ENCODE results near the gene SPDEF. TPM values are rescaled to one million over a fixed set of nuclear protein-coding genes. Genes with fewer than 3 reads are reported as not detected.

The SPDEF gene
- total RNA-seq, 1 donor from 2014 or later: 1.6 TPM

DNA sequence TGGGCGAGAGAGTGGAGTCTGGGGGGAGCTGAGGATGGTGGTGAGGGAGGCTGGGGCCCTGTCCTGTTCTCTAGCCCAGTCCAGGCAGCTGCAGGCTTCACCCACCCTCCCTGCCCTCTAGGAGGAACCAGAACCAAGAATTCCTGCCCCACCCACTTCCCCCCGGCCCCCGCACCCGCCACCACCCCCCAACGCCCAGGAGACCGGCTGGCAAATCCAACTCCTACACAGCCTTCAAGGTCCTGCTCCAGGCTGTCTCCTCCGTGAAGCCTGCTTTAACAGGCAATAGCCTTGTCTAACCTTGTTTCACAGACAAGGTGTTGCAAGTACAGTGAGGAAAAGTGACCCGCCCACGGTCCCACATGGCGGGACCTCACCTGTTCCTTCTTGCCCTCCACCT lies 2.4 kb downstream of the SPDEF start:
- H3K4me1 Mint-ChIP-seq (ENCODE audit: unreplicated experiment): peaks cover 16% of the 10 kb centered on the region
- H3K27ac Mint-ChIP-seq: peak overlapping the region; percentile 16
- no peaks in the 10 kb centered on the region for H3K9me3 Mint-ChIP-seq
- H3K4me3 Mint-ChIP-seq: peak overlapping the region; percentile 53
- peaks cover 6% of the 10 kb centered on the region for H3K27me3 Mint-ChIP-seq
- TF ChIP-seq, protein P1, sequence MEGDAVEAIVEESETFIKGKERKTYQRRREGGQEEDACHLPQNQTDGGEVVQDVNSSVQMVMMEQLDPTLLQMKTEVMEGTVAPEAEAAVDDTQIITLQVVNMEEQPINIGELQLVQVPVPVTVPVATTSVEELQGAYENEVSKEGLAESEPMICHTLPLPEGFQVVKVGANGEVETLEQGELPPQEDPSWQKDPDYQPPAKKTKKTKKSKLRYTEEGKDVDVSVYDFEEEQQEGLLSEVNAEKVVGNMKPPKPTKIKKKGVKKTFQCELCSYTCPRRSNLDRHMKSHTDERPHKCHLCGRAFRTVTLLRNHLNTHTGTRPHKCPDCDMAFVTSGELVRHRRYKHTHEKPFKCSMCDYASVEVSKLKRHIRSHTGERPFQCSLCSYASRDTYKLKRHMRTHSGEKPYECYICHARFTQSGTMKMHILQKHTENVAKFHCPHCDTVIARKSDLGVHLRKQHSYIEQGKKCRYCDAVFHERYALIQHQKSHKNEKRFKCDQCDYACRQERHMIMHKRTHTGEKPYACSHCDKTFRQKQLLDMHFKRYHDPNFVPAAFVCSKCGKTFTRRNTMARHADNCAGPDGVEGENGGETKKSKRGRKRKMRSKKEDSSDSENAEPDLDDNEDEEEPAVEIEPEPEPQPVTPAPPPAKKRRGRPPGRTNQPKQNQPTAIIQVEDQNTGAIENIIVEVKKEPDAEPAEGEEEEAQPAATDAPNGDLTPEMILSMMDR (conservative IDR thresholded peaks at IDR 0.05): no peak
- no peak for DNase-seq (ENCODE audit: extremely low spot score, unreplicated experiment)
- H3K36me3 Mint-ChIP-seq: no peaks in the 10 kb centered on the region

DNA sequence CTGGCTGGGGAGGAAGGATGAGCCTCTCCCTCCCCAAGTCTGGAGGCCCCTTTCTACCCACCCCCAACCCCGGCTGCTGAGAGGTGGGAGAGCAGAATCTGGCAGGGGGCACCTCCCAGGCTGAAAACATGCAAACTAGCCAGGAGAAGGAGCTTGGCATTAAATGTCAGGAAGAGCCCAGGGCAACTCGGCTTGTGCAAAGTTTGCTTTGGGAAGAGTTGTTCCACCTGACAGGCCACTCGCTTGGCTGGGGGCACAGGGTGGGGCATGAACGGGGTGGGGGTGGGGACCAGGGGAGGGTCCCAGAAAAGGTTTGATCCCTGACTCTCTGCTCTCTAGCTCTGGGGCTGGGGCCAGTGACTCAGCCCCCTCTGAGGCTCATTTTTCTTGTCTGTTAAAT lies 3.0 kb downstream of the SPDEF start:
- no peaks in the 10 kb centered on the region for H3K9me3 Mint-ChIP-seq
- H3K27me3 Mint-ChIP-seq: peaks cover 6% of the 10 kb centered on the region
- no peak overlapping the region for H3K4me3 Mint-ChIP-seq
- no peak for DNase-seq (ENCODE audit: extremely low spot score, unreplicated experiment)
- TF ChIP-seq, protein P1 (conservative IDR thresholded peaks at IDR 0.05): no peak
- H3K27ac Mint-ChIP-seq: peak overlapping the region; percentile 16
- no peaks in the 10 kb centered on the region for H3K36me3 Mint-ChIP-seq
- peaks cover 16% of the 10 kb centered on the region for H3K4me1 Mint-ChIP-seq (ENCODE audit: unreplicated experiment)

GRCh38 chr6:34552620-34553019 lies 3.5 kb downstream of the SPDEF start:
- Mint-ChIP-seq H3K4me3 (peak overlapping the region; percentile 36), H3K9me3 (no peaks in the 10 kb centered on the region), H3K36me3 (no peaks in the 10 kb centered on the region), H3K27me3 (peaks cover 6% of the 10 kb centered on the region), H3K27ac (no peak overlapping the region), H3K4me1 (ENCODE audit: unreplicated experiment) (peaks cover 16% of the 10 kb centered on the region)
- no peak for DNase-seq (ENCODE audit: extremely low spot score, unreplicated experiment)
- TF ChIP-seq, protein P1 (conservative IDR thresholded peaks at IDR 0.05): no peak

DNA sequence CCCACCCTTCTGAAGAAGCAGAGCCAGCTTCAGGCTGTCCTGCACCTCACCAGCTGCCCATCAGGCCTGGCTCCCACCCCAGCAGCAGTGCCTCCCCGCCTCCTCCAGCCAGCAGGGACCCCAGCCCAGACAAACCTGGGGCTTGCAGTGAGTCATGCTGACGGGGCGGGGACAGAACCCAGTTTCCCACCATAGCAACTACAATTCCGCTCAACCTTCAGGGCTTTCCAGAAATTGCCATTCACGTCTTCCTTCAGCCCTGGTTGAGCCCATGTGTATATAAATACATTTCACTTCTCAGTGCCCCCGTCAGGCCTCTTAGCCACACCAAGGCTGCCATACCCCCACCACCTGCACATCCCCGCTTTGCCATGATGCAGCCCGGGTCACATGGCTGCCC lies 4.4 kb downstream of the SPDEF start:
- Mint-ChIP-seq H3K27me3 (peaks cover 6% of the 10 kb centered on the region), H3K27ac (no peak overlapping the region), H3K36me3 (no peaks in the 10 kb centered on the region), H3K4me3 (no peak overlapping the region), H3K9me3 (no peaks in the 10 kb centered on the region), H3K4me1 (ENCODE audit: unreplicated experiment) (peaks cover 16% of the 10 kb centered on the region)
- TF ChIP-seq, protein P1 (conservative IDR thresholded peaks at IDR 0.05): no peak
- DNase-seq (ENCODE audit: extremely low spot score, unreplicated experiment): no peak

DNA sequence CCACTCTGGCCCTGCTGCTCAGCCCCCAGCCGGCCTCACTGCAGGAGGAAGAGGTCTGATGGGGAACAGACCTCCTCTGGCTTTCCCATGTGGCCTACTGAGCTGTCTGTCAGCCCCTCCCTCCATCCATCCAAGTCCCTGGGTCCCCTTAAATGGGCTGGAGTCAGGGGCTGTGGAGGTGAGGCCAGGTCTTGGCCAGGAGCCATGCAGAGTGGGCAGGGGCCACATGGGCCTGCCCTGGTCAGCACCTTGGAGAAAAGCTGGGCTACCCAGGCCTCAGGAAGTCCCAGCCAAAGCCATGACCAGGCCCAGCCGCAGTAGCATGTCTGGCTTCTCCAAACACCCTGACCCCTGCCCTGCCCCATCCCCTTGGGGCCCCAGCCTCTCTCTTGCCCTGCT lies 6.3 kb downstream of the SPDEF start:
- Mint-ChIP-seq H3K36me3 (no peaks in the 10 kb centered on the region), H3K27me3 (peaks cover 6% of the 10 kb centered on the region), H3K27ac (peak overlapping the region; percentile 34), H3K4me1 (ENCODE audit: unreplicated experiment) (peaks cover 18% of the 10 kb centered on the region), H3K4me3 (no peak overlapping the region), H3K9me3 (no peaks in the 10 kb centered on the region)
- TF ChIP-seq, protein P1 (conservative IDR thresholded peaks at IDR 0.05): no peak
- no peak for DNase-seq (ENCODE audit: extremely low spot score, unreplicated experiment)

Data from type B pancreatic cell (in vitro differentiated cells).